AG10803 (cell line): Measurements from ENCODE around the gene ABCA4.

Source experiments
- DNase-seq: peaks from one replicate; pipeline ENCODE4 v3.0.0; 2010; ENCODE audit warnings: low read depth
- H3K4me3 ChIP-seq: 2 replicates; pipeline ENCODE4 v1.5.1; 2011; ENCODE audit warnings: mild to moderate bottlenecking, low read length, control low read depth
- TF ChIP-seq, protein P1 (sequence below): conservative IDR thresholded peaks from 2 replicates; pipeline ENCODE4 v1.5.1; 2011; ENCODE audit warnings: mild to moderate bottlenecking, low read length, control low read depth, inconsistent platforms

The ABCA4 gene

DNA sequence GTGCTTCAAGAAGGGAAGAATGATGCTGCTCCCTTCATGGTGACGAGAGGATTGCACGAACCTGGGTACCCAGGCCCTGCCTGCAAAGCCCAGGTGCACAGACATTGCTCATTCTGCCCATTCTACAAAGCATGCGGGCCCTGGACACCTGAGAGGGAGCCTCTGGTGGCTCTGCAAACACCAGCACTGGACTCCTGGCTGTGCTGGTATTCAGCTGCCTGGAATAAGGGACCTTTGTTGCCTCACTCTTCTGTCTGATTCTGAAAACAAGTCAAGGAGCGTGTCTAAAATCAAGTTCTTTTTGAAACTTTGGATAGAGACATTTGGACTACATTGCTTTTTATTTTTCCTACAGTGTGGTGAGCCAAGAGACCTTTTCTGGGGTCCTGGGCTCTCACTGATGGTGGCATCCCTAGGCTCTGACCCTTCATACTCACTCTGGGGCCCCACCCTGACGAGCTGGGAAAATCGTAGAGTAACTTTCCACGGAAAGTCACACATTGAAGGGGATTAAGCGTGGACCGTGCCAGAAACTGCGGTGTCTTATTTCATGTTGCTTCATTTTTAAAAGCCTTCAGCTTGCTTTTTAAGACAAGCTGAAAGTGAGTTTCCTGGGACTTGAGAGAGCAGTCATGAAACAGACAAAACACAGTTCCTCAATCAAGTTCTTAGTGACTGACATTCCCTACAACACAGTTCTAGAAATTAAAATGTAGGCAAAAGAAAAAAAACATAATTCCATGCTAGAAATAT is 24.0 kb downstream of the ABCA4 start:
- DNase-seq, result peak; percentile 41
- no peak overlapping the region for H3K4me3 ChIP-seq
- TF ChIP-seq, protein P1, sequence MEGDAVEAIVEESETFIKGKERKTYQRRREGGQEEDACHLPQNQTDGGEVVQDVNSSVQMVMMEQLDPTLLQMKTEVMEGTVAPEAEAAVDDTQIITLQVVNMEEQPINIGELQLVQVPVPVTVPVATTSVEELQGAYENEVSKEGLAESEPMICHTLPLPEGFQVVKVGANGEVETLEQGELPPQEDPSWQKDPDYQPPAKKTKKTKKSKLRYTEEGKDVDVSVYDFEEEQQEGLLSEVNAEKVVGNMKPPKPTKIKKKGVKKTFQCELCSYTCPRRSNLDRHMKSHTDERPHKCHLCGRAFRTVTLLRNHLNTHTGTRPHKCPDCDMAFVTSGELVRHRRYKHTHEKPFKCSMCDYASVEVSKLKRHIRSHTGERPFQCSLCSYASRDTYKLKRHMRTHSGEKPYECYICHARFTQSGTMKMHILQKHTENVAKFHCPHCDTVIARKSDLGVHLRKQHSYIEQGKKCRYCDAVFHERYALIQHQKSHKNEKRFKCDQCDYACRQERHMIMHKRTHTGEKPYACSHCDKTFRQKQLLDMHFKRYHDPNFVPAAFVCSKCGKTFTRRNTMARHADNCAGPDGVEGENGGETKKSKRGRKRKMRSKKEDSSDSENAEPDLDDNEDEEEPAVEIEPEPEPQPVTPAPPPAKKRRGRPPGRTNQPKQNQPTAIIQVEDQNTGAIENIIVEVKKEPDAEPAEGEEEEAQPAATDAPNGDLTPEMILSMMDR, result no peak

DNA sequence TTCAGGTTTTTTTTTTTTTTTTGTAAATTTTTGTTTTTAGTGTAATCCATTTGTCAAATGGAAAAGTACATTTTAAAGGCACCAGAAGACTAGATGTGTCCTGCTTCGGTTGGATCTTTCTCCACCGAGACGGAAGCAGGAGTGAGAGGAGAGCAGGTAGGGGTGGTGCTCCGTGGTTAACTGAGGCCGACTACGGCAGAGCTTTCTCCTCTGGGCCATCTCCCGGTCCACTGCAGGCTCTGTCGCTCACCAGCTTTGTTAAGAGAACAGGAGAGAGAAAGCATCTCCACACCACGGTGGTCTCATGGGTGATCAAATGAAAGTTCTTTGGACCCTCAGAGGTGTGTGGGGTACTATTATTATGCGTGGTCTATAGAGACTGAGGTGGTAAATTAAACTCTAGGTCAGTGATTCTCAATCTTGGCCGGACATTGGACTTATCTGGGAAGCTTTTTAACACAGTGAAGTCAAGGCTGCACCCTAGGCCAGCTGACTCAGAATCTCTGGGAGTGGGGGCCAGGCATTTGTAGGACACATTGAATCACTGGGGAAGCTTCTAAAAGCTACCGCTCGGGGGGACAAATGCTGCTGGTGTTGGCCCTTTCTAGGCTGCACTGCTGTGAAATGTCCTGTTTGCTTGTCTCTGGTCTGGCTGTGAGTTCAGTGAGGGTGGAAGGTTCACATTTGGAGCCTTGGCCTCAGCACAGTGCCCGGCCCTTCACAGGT is 25.0 kb downstream of the ABCA4 start:
- TF ChIP-seq, protein P1, result no peak
- H3K4me3 ChIP-seq, result no peak overlapping the region
- DNase-seq, result peak; percentile 45

DNA sequence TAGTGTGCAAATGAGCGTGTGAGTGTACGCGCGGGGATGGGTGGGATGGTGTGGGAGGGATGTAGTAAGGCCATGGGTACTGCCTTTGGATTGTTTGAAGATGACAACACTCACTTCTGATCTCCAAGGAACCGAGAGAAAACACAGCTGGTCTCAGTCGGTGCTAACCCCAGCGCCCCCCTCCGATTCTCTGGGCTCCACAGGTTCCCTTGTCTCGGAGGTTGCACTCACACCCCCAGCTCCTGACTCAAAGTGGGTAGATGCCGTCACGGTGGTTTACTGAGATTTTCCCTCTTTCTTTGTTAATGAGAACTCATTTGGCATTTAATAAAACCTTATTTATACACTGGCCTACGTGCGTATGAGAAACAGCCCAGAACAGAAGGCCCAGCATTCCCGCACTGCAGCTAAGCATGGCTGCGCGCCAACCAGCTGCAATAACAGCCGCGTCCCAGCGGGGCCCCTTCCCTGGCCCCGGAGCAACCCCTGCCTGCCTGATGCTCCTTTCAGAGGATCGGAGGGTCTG is 25.8 kb downstream of the ABCA4 start:
- DNase-seq, result peak; percentile 85
- TF ChIP-seq, protein P1, result no peak; the same call in 1 of the 2 replicates

DNA sequence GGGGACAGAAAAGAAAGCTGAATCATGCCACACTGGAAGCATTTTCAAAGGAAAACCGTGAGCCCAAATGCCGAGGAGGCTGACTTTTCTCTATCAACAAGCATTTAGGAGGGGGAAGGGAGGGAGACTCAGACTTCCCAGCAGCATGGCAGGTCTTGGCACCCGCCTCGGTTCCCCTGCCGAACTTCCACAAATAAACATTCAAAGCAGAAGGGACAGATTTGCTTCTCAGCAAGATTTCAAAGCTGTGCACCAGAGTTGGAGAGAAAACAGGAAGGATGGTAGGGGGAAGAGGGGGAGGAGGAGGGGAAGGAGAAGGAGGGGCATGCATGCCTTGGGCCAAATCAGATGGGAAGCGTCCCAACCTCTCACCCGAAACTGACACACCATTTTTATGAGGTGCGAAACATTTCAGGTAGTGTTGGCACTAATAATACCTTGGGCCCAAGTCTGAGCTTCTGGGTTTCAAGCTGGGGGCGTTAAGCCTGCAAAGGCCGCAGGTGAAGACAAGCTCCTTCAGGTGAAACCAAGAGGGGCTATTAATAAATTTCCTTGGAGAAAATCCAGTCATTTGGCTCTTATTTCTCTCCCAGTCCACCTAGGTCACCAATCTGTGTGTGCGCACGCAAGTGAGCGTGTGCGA is 26.4 kb downstream of the ABCA4 start:
- no peak overlapping the region for H3K4me3 ChIP-seq
- TF ChIP-seq, protein P1, result no peak
- peak; percentile 56 for DNase-seq

More for the DNA sequence above, 25.8 kb downstream of the ABCA4 start:
- H3K4me3 ChIP-seq, result no peak overlapping the region

DNA sequence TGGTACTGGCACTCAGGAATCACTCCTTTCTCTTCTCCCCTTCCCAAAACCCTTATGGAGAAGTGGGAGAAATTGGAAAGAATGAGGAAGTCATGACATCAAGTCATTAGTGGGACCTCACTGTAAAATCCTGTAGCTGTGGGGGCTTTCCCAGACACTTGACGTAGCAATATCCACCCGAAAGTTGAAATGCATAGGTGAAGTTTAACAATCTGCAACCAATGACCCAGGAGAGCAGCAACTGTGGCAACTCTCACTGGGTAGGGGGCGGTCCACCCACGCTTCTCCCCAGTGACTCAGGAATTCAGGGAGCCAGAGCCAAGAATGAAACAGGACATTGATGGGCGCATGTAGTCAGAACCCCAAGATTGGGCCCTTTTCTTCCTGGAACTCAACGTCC is 27.0 kb downstream of the ABCA4 start:
- no peak overlapping the region for H3K4me3 ChIP-seq
- DNase-seq, result no peak
- TF ChIP-seq, protein P1, result no peak

DNA sequence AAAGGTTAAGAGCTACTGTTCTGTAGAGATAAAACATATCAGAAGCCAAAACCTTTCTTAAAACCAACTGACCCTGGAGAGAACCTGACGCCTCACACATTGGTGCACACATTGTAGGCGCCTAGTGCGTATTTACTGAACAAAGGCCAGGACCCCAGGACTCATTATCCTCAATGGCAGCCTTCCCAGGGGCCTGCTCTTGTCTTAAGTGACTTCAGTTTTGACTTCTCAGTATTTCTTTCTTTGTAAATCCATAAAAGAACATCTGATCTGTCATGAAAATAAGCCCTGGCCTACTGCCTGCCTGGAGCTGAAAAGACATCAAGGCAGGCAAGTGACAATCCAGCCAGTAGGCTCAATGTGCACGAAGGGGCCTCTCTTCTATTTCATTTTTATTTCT is 27.6 kb downstream of the ABCA4 start:
- no peak for DNase-seq
- TF ChIP-seq, protein P1, result no peak
- H3K4me3 ChIP-seq, result no peak overlapping the region
